Vagina (tissue), 2 donors: ENCODE measurements around the gene SCD5.

Source experiments
- POLR2A ChIP-seq, 2 donors: fragments of 450-650 bp; IDR thresholded peaks; one replicate each; pipeline ENCODE4 v1.6.1; 2017; ENCODE audit warnings: antibody characterized with exemption in 2 of 2, mild to moderate bottlenecking in 2 of 2, moderate library complexity in 2 of 2
- POLR2AphosphoS5 ChIP-seq, 2 donors: sonication (generic); formaldehyde crosslinking; IDR thresholded peaks; one replicate each; pipeline ENCODE4 v1.9.0; 2017; ENCODE audit warnings: antibody characterized with exemption in 2 of 2, mild to moderate bottlenecking in 2 of 2, low read depth in 1 of 2; ENCODE audit not compliant: insufficient read depth in 1 of 2

DNA sequence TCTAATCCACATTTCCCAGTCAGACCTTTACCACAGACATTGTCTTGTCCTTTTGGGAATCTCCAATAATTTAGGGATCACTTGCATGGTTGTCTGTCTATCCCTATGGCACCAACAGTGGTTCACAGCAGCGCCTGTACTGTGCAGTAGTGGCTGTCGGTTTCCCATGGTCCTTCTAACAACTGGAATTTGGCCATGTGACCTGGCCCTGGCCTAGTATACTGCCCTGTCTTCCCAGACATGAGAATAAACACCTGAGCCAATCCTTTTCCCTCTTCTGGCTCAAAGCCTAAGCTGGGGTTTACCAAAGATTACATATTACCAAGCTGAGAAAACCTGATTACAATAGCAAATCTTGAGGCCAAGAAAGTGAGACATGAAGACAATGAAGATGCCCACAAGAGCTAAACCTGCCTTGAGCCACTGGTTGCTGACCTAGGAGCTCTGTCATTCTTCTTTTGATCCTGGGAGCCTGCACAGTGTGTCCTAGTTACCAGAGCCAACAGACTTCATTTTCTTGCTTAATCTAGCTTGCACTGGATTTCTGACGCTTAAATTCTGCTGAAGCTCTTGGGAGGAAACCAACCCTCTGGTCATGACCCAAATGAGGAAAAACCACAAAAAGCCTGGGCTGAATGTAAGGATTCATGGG, 92.1 kb downstream of the SCD5 start:
- TF ChIP-seq POLR2AphosphoS5 (IDR thresholded peaks at IDR 0.05; ENCODE audit: insufficient read depth in 1 of 2, low read depth in 1 of 2) (no peak), POLR2A (IDR thresholded peaks at IDR 0.05) (no peak)
